ENCODE results near the gene DMRTC2. TPM values are rescaled to one million over a fixed set of nuclear protein-coding genes. Genes with fewer than 3 reads are reported as not detected.
"Not testable (repeated sequence)": the region's sequence is repeated elsewhere in the genome, so short reads cannot be mapped to it uniquely, and the experiment has no call there.

The DMRTC2 gene
- total RNA-seq, 2 experiments from 2014 or later: not detected

GRCh38 chr19:41868120-41868988, 23.5 kb downstream of the DMRTC2 start:
- Mint-ChIP-seq H3K9me3 (no peaks in the 10 kb centered on the region), H3K27me3 (no peaks in the 10 kb centered on the region), H3K4me3 (peak overlapping the region; percentile 33), H3K36me3 (peaks cover 37% of the 10 kb centered on the region), H3K4me1 (peaks cover 65% of the 10 kb centered on the region), H3K27ac (peak overlapping the region; percentile 85)
- ATAC-seq (ENCODE audit: low read depth): no peak
- DNase-seq: no peak
- POLR2A ChIA-PET: interaction anchor here (0.8 to 8.3 kb wide), 6 partner anchors 8 to 84 kb away, joined by 3 to 112 read pairs (median 4); partner anchors contain the start of genes ERFL and RPS19

- POLR2A ChIA-PET: interaction anchor here (0.8 to 8.3 kb wide), 6 partner anchors 9 to 83 kb away, joined by 3 to 112 read pairs (median 4); partner anchors contain the start of genes ERFL and RPS19
- DNase-seq: no peak
- peaks cover 62% of the 10 kb centered on the region for H3K4me1 Mint-ChIP-seq
- no peak overlapping the region for H3K4me3 Mint-ChIP-seq
- H3K27me3 Mint-ChIP-seq: no peaks in the 10 kb centered on the region
- H3K9me3 Mint-ChIP-seq: no peaks in the 10 kb centered on the region
- H3K36me3 Mint-ChIP-seq: peaks cover 34% of the 10 kb centered on the region
- H3K27ac Mint-ChIP-seq: peak overlapping the region; percentile 85
- ATAC-seq (ENCODE audit: low read depth): no peak
Measured at GRCh38 chr19:41868989-41869300, 24.1 kb downstream of the DMRTC2 start.

GRCh38 chr19:41869374-41869955, 24.6 kb downstream of the DMRTC2 start:
- DNase-seq: no peak
- H3K4me3 Mint-ChIP-seq: no peak overlapping the region
- H3K9me3 Mint-ChIP-seq: no peaks in the 10 kb centered on the region
- peaks cover 28% of the 10 kb centered on the region for H3K36me3 Mint-ChIP-seq
- no peaks in the 10 kb centered on the region for H3K27me3 Mint-ChIP-seq
- H3K4me1 Mint-ChIP-seq: peaks cover 57% of the 10 kb centered on the region
- ATAC-seq (ENCODE audit: low read depth): no peak
- POLR2A ChIA-PET: interaction anchor here (1.0 to 9.6 kb wide), 5 partner anchors 9 to 83 kb away, joined by 3 to 314 read pairs (median 10); partner anchors contain the start of genes ARHGEF1 and RPS19
- peak overlapping the region; percentile 89 for H3K27ac Mint-ChIP-seq

- no peaks in the 10 kb centered on the region for H3K9me3 Mint-ChIP-seq
- ATAC-seq (ENCODE audit: low read depth) (no peak), DNase-seq (no peak)
- POLR2A ChIA-PET: interaction anchor here (1.3 to 9.6 kb wide), 6 partner anchors 7 to 87 kb away, joined by 4 to 314 read pairs (median 37); partner anchors contain the start of genes ARHGEF1, RABAC1 and RPS19
- H3K27me3 Mint-ChIP-seq: no peaks in the 10 kb centered on the region
- H3K36me3 Mint-ChIP-seq: peaks cover 23% of the 10 kb centered on the region
- peaks cover 52% of the 10 kb centered on the region for H3K4me1 Mint-ChIP-seq
- peak overlapping the region; percentile 55 for H3K4me3 Mint-ChIP-seq
- H3K27ac Mint-ChIP-seq: peak overlapping the region; percentile 89
Measured at GRCh38 chr19:41870401-41870873, 25.6 kb downstream of the DMRTC2 start.

GRCh38 chr19:41871573-41872383, 26.9 kb downstream of the DMRTC2 start:
- DNase-seq (peak; percentile 77), ATAC-seq (ENCODE audit: low read depth) (peak; percentile 65)
- peak overlapping the region; percentile 87 for H3K27ac Mint-ChIP-seq
- H3K36me3 Mint-ChIP-seq: peaks cover 22% of the 10 kb centered on the region
- POLR2A ChIA-PET: interaction anchor here (0.8 to 9.6 kb wide), 11 partner anchors 8 to 86 kb away, joined by 3 to 314 read pairs (median 18); partner anchors contain the start of genes ARHGEF1, ERFL, RABAC1 and RPS19
- H3K4me3 Mint-ChIP-seq: peak overlapping the region; percentile 73
- H3K27me3 Mint-ChIP-seq: no peaks in the 10 kb centered on the region
- peaks cover 61% of the 10 kb centered on the region for H3K4me1 Mint-ChIP-seq
- H3K9me3 Mint-ChIP-seq: no peaks in the 10 kb centered on the region

DNA sequence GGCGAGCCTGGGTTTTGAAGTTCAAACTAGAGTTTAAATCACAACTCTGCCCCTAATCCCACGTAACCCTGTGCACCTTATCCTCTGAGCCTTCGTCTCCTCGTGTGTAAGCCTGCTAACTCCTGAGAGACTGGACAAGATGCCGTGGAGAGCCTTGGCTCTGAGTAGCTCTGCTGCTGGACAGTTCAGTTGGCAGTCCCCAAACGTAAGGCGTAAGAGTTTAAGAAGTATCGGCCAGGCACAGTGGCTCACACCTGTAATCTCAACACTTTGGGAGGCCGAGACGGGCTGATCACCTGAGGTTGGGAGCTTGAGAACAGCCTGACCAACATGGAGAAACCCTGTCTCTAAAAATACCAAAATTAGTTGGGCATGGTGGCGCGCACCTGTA, 27.5 kb downstream of the DMRTC2 start:
- Mint-ChIP-seq H3K9me3 (no peaks in the 10 kb centered on the region), H3K4me1 (peaks cover 65% of the 10 kb centered on the region), H3K36me3 (peaks cover 22% of the 10 kb centered on the region)

DNA sequence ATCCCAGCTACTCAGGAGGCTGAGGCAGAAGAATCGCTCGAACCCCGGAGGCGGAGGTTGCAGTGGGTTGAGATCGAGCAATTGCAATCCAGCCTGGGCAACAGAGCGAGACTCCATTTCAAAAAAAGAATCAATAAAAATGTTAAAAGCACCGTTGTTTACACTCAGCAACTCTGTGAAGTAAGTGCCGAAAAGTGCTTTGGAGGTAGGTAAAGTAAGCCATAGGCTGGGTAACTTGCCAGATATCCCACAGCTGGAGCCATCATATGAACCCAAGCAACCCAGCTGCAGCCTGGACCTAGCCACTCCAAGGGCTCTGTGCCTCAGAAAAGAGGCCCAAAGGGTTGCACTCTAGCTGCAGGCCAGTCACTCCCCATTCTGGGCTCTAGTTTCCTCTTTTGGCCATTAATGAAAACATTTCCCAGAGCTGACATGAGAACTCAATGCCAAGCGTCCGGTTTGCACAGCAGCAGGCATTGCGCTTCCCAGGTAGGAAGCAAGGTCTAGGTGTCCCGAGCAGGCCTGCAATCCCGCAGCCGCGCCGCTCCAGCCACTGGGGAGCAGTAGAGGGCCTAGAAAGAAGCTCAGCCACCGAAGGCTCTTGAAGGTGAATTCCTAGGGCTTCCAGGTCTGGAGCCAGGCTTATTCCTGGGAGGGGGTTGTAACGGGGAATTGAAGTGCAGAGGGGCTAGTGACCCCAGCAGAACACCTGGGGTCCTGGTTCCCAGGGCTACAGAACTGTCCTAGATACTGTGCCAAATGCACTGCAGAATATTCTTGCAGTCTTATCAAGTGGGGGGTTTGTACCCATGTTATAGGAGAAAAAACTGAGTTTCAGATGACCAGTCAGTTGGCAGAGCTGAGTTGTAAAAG, 28.2 kb downstream of the DMRTC2 start:
- Mint-ChIP-seq H3K4me1 (peaks cover 67% of the 10 kb centered on the region), H3K36me3 (peaks cover 20% of the 10 kb centered on the region), H3K4me3 (peak overlapping the region; percentile 60), H3K27me3 (no peaks in the 10 kb centered on the region), H3K27ac (peak overlapping the region; percentile 87), H3K9me3 (no peaks in the 10 kb centered on the region)
- peak; percentile 78 for DNase-seq
- POLR2A ChIA-PET: interaction anchor here (0.7 to 9.6 kb wide), 15 partner anchors 9 to 85 kb away, joined by 3 to 314 read pairs (median 7); partner anchors contain the start of genes ARHGEF1, ERFL, RABAC1 and RPS19
- ATAC-seq (ENCODE audit: low read depth): no peak

More for the DNA sequence above, 27.5 kb downstream of the DMRTC2 start:
- Mint-ChIP-seq H3K27ac (peak overlapping the region; percentile 87), H3K4me3 (peak overlapping the region; percentile 60), H3K27me3 (no peaks in the 10 kb centered on the region)
- DNase-seq (no peak), ATAC-seq (ENCODE audit: low read depth) (no peak)
- POLR2A ChIA-PET: interaction anchor here (0.7 to 9.6 kb wide), 12 partner anchors 9 to 85 kb away, joined by 3 to 314 read pairs (median 13); partner anchors contain the start of genes ARHGEF1, ERFL, RABAC1 and RPS19

- Mint-ChIP-seq H3K27ac (peak overlapping the region; percentile 98), H3K4me1 (peaks cover 63% of the 10 kb centered on the region), H3K4me3 (peak overlapping the region; percentile 81)
- not testable (repeated sequence) for ATAC-seq (ENCODE audit: low read depth); H3K27me3 Mint-ChIP-seq; H3K9me3 Mint-ChIP-seq; H3K36me3 Mint-ChIP-seq; DNase-seq
- POLR2A ChIA-PET: interaction anchor here (1.2 to 9.6 kb wide), 6 partner anchors 11 to 70 kb away, joined by 4 to 314 read pairs (median 24); partner anchors contain the start of genes ARHGEF1 and RPS19
Measured at GRCh38 chr19:41875973-41876372, 31.1 kb downstream of the DMRTC2 start.

- POLR2A ChIA-PET: interaction anchor here (0.8 to 9.6 kb wide), 7 partner anchors 10 to 80 kb away, joined by 3 to 314 read pairs (median 5); partner anchors contain the start of genes ARHGEF1 and RPS19
- Mint-ChIP-seq H3K4me3 (peak within 1 kb of the TSS; percentile 76), H3K36me3 (peaks cover 1% of the 10 kb centered on the region), H3K9me3 (no peaks in the 10 kb centered on the region), H3K27me3 (no peaks in the 10 kb centered on the region), H3K27ac (peak within 1 kb of the TSS; percentile 98), H3K4me1 (peaks cover 59% of the 10 kb centered on the region)
- ATAC-seq (ENCODE audit: low read depth): no peak
- no peak for DNase-seq
Measured at GRCh38 chr19:41876847-41877832, 32.3 kb downstream of the DMRTC2 start, which contains the start of gene CD79A. CD79A (plus strand) TSS chr19:41877279; CDS start chr19:41877305, 26 bp downstream.

- Mint-ChIP-seq H3K27ac (peak overlapping the region; percentile 98), H3K36me3 (peaks cover 4% of the 10 kb centered on the region), H3K9me3 (no peaks in the 10 kb centered on the region), H3K27me3 (no peaks in the 10 kb centered on the region), H3K4me3 (peak overlapping the region; percentile 76), H3K4me1 (peaks cover 56% of the 10 kb centered on the region)
- DNase-seq (no peak), ATAC-seq (ENCODE audit: low read depth) (no peak)
- POLR2A ChIA-PET: interaction anchor here (0.8 to 9.6 kb wide), 6 partner anchors 9 to 79 kb away, joined by 3 to 314 read pairs (median 5); partner anchors contain the start of genes ARHGEF1 and RPS19
Measured at GRCh38 chr19:41877916-41878905, 33.4 kb downstream of the DMRTC2 start.
